OCI-LY1 (cell line): ENCODE measurements around the gene MAD2L1BP.
A peak's percentile ranks its signal among the peaks of the same experiment; 100 is the strongest.

Experiments
- H2AFZ ChIP-seq: fragments of 200-600 bp; sonication (generic), shearing (Covaris generic); 2 replicates; pipeline ENCODE4 v1.6.0; 2014; ENCODE audit warnings: antibody characterized with exemption, mild to moderate bottlenecking, low read length
- H3F3A ChIP-seq: fragments of 200-600 bp; sonication (generic), shearing (Covaris generic); 2 replicates; pipeline ENCODE4 v1.6.0; 2014; ENCODE audit warnings: mild to moderate bottlenecking, antibody characterized with exemption, low read length, moderate library complexity; ENCODE audit not compliant: insufficient read depth
- H3K27ac ChIP-seq: fragments of 200-600 bp; sonication (generic); 2 replicates; pipeline ENCODE4 v1.5.1; 2014; ENCODE audit warnings: low read length, mixed run types, mild to moderate bottlenecking, low read depth; ENCODE audit not compliant: poor library complexity, severe bottlenecking
- H3K27me3 ChIP-seq: fragments of 200-600 bp; sonication (generic); 2 replicates; pipeline ENCODE4 v1.6.0; 2014; ENCODE audit warnings: antibody characterized with exemption, mild to moderate bottlenecking, low read length, moderate library complexity; ENCODE audit not compliant: insufficient read depth
- H3K36me3 ChIP-seq: fragments of 200-600 bp; sonication (generic); 2 replicates; pipeline ENCODE4 v1.6.1; 2014; ENCODE audit warnings: mild to moderate bottlenecking, antibody characterized with exemption, low read length, moderate library complexity, mixed read lengths; ENCODE audit not compliant: insufficient read depth
- H3K4me1 ChIP-seq: fragments of 200-600 bp; sonication (generic); 2 replicates; pipeline ENCODE4 v1.5.1; 2014; ENCODE audit warnings: mild to moderate bottlenecking, low read length, moderate library complexity; ENCODE audit not compliant: insufficient read depth, severe bottlenecking
- H3K4me2 ChIP-seq: fragments of 200-600 bp; sonication (generic), shearing (Covaris generic); 2 replicates; pipeline ENCODE4 v1.6.1; 2014; ENCODE audit warnings: low read length
- H3K4me3 ChIP-seq: fragments of 200-600 bp; sonication (generic); 2 replicates; pipeline ENCODE4 v1.5.1; 2014; ENCODE audit warnings: low read length, low read depth, mild to moderate bottlenecking, mixed read lengths; ENCODE audit not compliant: poor library complexity, severe bottlenecking
- H3K79me2 ChIP-seq: fragments of 200-600 bp; shearing (Covaris generic); 2 replicates; pipeline ENCODE4 v1.6.1; 2016; ENCODE audit warnings: mixed run types, low read length, mixed read lengths; ENCODE audit not compliant: insufficient read depth
- H3K9ac ChIP-seq: fragments of 200-600 bp; sonication (generic), shearing (Covaris generic); 2 replicates; pipeline ENCODE4 v1.6.1; 2014; ENCODE audit warnings: mild to moderate bottlenecking, low read length, mixed read lengths
- H3K9me2 ChIP-seq: fragments of 200-600 bp; sonication (generic), shearing (Covaris generic); 2 replicates; pipeline ENCODE4 v1.6.1; 2014; ENCODE audit warnings: low read depth, mild to moderate bottlenecking, low read length, mixed read lengths
- H3K9me3 ChIP-seq: fragments of 200-600 bp; shearing (Covaris generic); 2 replicates; pipeline ENCODE4 v1.6.1; 2014; ENCODE audit warnings: low read length, mixed read lengths
- H4K20me1 ChIP-seq: fragments of 200-600 bp; sonication (generic), shearing (Covaris generic); 2 replicates; pipeline ENCODE4 v1.6.0; 2016; ENCODE audit warnings: mild to moderate bottlenecking, low read length; ENCODE audit not compliant: insufficient read depth
- CTCF ChIP-seq: fragments of 200-600 bp; sonication (generic), shearing (Covaris generic); IDR thresholded peaks from 2 replicates; pipeline ENCODE4 v1.5.1; 2017; ENCODE audit warnings: mild to moderate bottlenecking, antibody characterized with exemption, low read length, moderate library complexity, mixed read lengths
- EZH2 ChIP-seq: fragments of 200-600 bp; sonication (generic), shearing (Covaris generic); IDR thresholded peaks from 2 replicates; pipeline ENCODE4 v1.8.0; 2017; ENCODE audit warnings: borderline replicate concordance, mixed run types, mild to moderate bottlenecking, antibody characterized with exemption, low read length, moderate library complexity, mixed read lengths

The MAD2L1BP gene

GRCh38 chr6:43687079-43687436 is 51.4 kb downstream of the MAD2L1BP start:
- TF ChIP-seq CTCF (no peak), EZH2 (no peak)
- Histone ChIP-seq H3K4me2 (peak overlapping the region; percentile 93), H4K20me1 (no peaks in the 10 kb centered on the region), H3K36me3 (peaks cover 8% of the 10 kb centered on the region; the same call in 1 of the 2 replicates), H3F3A (no peaks in the 10 kb centered on the region), H3K79me2 (peaks cover 47% of the 10 kb centered on the region), H3K4me3 (peak overlapping the region; percentile 97), H2AFZ (0 out of 2 replicates have a peak overlapping the region, but pooled peaks have one; percentile 62), H3K9ac (peak overlapping the region; percentile 94), H3K27me3 (no peaks in the 10 kb centered on the region), H3K27ac (peak overlapping the region; percentile 17), H3K4me1 (peaks cover 42% of the 10 kb centered on the region), H3K9me2 (no peaks in the 10 kb centered on the region), H3K9me3 (no peaks in the 10 kb centered on the region)

- Histone ChIP-seq H4K20me1 (no peaks in the 10 kb centered on the region), H3K79me2 (peaks cover 42% of the 10 kb centered on the region), H2AFZ (peak within 1 kb of the TSS; percentile 93), H3K9ac (peak within 1 kb of the TSS; percentile 94), H3K36me3 (peaks cover 2% of the 10 kb centered on the region; the same call in 1 of the 2 replicates), H3K9me2 (no peaks in the 10 kb centered on the region), H3K4me3 (peak within 1 kb of the TSS; percentile 97), H3K4me1 (peaks cover 42% of the 10 kb centered on the region), H3K9me3 (no peaks in the 10 kb centered on the region), H3K27ac (peak within 1 kb of the TSS; percentile 17), H3K4me2 (peak within 1 kb of the TSS; percentile 93), H3K27me3 (no peaks in the 10 kb centered on the region), H3F3A (no peaks in the 10 kb centered on the region)
- TF ChIP-seq CTCF (no peak), EZH2 (no peak)
Observed at GRCh38 chr6:43687437-43688347, 52.1 kb downstream of the MAD2L1BP start, which contains the start of gene MRPS18A. TSS of gene MRPS18A (minus strand) at chr6:43687791. CDS start at chr6:43687779, 12 bp downstream.

- Histone ChIP-seq H3K9ac (no peak overlapping the region), H2AFZ (no peak overlapping the region), H4K20me1 (no peaks in the 10 kb centered on the region), H3K79me2 (peaks cover 30% of the 10 kb centered on the region), H3K4me1 (peaks cover 32% of the 10 kb centered on the region), H3K9me3 (no peaks in the 10 kb centered on the region), H3K9me2 (no peaks in the 10 kb centered on the region), H3K4me3 (no peak overlapping the region), H3K4me2 (no peak overlapping the region), H3K36me3 (no peaks in the 10 kb centered on the region), H3K27me3 (no peaks in the 10 kb centered on the region), H3F3A (no peaks in the 10 kb centered on the region), H3K27ac (no peak overlapping the region)
- TF ChIP-seq EZH2 (no peak), CTCF (no peak)
Observed at GRCh38 chr6:43689421-43689820, 53.8 kb downstream of the MAD2L1BP start.
